IPS-20b (cell line): Measurements from ENCODE around the gene LNP1.

ENCODE experiments used
- H3K27ac ChIP-seq: one replicate; pipeline ENCODE4 v1.5.1; 2013; ENCODE audit warnings: low read length
- H3K27me3 ChIP-seq: 2 replicates; pipeline ENCODE4 v1.6.1; 2013; ENCODE audit warnings: mild to moderate bottlenecking, low read length, inconsistent platforms; ENCODE audit not compliant: insufficient read depth
- H3K36me3 ChIP-seq: 2 replicates; pipeline ENCODE4 v1.6.1; 2013; ENCODE audit warnings: low read depth, mild to moderate bottlenecking, inconsistent platforms, low read length, moderate library complexity; ENCODE audit not compliant: insufficient read depth
- H3K4me1 ChIP-seq: 2 replicates; pipeline ENCODE4 v1.6.1; 2013; ENCODE audit warnings: mild to moderate bottlenecking, control low read depth, inconsistent platforms, low read length, moderate library complexity; ENCODE audit not compliant: insufficient read depth
- H3K4me3 ChIP-seq: 2 replicates; pipeline ENCODE4 v1.5.1; 2013; ENCODE audit warnings: mild to moderate bottlenecking, low read length, inconsistent platforms
- H3K9ac ChIP-seq: 2 replicates; pipeline ENCODE4 v1.6.1; 2013; ENCODE audit warnings: low read depth, mild to moderate bottlenecking, inconsistent platforms, low read length, moderate library complexity
- H3K9me3 ChIP-seq: 2 replicates; pipeline ENCODE4 v1.6.1; 2013; ENCODE audit warnings: mild to moderate bottlenecking, low read depth, low read length, inconsistent platforms; ENCODE audit not compliant: insufficient read depth

The LNP1 gene

DNA sequence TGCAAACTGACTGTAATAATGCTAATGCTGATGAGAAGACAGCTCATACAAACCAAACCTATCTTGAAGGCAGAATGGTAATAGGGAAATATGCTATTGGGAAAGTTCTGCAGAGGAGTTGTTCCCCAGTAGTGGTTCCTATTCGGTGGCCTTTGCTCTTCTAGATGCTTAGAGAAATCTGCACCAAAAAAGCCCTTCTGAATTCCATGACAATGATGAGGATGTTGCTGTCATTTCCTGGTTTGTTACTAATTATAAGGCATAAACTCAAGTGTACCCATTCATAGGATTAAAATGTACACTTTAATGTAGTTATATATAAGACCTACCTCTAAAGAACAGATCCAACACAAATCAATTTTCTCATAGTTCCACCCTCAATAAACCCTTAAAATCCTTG is 30.6 kb upstream of the LNP1 start:
- Histone ChIP-seq H3K27me3 (no peaks in the 10 kb centered on the region), H3K27ac (no peak overlapping the region), H3K36me3 (peaks cover 90% of the 10 kb centered on the region), H3K4me1 (no peaks in the 10 kb centered on the region), H3K9me3 (no peaks in the 10 kb centered on the region), H3K4me3 (no peak overlapping the region), H3K9ac (no peak overlapping the region)

DNA sequence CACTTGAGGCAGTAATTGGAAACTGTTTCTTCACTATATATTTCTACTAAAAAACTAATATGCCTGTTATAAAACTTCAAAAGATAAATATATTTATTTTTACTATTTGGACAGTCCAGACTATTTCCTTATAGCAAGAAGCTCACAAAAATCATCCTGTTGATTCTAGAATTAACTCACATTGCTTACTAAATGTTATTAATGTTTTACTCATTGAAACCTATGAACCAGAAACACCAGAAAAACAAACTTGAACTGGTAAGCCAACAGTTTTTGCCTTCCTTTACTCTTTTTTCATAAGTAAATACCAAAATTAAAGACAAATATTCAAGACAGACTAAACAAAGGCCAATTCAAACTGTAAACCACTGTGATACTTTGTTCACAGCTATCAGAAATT is 26.8 kb upstream of the LNP1 start:
- no peaks in the 10 kb centered on the region for H3K4me1 ChIP-seq
- H3K4me3 ChIP-seq = no peak overlapping the region
- H3K9ac ChIP-seq = no peak overlapping the region
- H3K9me3 ChIP-seq = no peaks in the 10 kb centered on the region
- H3K36me3 ChIP-seq = peaks cover 89% of the 10 kb centered on the region
- no peaks in the 10 kb centered on the region for H3K27me3 ChIP-seq
- no peak overlapping the region for H3K27ac ChIP-seq

DNA sequence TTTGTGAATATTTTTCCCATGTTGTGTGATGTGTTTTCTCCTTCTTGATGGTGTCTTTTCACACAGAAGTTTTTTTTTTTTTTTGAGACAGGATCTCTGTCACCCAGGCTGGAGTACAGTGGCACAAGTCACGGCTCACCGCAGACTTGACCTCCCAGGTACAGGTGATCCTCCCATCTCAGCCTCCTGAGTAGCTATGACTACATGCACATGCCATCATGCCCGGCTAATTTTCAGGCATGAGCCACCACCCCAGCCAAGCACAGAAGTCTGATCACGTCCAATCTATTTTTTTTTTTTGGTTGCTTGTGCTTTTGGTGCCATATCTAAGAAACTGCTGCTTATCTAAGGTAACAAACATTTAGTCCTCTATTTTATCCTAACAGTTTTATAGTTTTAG is 25.0 kb upstream of the LNP1 start:
- no peak overlapping the region for H3K9ac ChIP-seq
- no peaks in the 10 kb centered on the region for H3K27me3 ChIP-seq
- H3K9me3 ChIP-seq = no peaks in the 10 kb centered on the region
- no peaks in the 10 kb centered on the region for H3K4me1 ChIP-seq
- peaks cover 89% of the 10 kb centered on the region for H3K36me3 ChIP-seq
- no peak overlapping the region for H3K27ac ChIP-seq
- H3K4me3 ChIP-seq = no peak overlapping the region

DNA sequence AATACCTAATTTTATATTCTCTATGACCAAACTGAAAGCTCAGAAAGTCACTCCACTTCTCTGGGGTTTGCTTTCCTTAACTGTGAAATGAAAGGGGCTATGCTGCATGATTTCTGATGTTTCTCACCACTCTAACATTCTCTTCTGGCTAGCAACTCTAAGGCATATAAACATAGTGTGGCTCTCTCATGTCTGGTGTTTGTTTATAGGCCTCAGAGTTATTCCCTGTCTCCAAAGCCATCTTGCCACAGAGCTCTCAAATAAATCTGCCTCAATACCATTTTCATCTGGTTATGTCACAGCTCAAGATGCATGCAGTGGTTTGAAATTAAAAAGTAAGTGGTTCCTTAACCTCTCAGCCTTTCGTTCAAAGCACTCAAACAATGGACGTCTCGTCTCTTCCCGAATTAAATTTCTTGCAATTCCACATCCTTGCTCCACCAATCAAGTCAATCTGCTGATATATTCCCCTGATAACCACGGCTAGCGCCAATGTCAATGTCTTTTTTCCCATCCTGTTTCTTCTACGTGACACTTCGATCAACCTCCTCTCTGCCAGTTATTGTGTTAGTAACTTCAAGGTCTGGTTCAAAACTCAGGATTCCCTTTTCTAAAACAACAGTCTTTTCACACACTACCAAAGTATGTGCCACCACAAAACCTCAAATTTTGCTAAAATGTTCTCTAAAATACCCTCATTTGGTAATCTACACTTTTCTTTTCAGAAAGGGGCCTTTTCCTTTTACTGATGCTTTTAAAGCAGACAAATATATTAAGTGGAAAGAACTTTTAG is 16.4 kb upstream of the LNP1 start:
- Histone ChIP-seq H3K36me3 (peaks cover 81% of the 10 kb centered on the region), H3K4me3 (no peak overlapping the region), H3K4me1 (no peaks in the 10 kb centered on the region), H3K9ac (no peak overlapping the region), H3K27me3 (no peaks in the 10 kb centered on the region), H3K27ac (no peak overlapping the region), H3K9me3 (peaks cover 1% of the 10 kb centered on the region; the same call in 1 of the 2 replicates)

DNA sequence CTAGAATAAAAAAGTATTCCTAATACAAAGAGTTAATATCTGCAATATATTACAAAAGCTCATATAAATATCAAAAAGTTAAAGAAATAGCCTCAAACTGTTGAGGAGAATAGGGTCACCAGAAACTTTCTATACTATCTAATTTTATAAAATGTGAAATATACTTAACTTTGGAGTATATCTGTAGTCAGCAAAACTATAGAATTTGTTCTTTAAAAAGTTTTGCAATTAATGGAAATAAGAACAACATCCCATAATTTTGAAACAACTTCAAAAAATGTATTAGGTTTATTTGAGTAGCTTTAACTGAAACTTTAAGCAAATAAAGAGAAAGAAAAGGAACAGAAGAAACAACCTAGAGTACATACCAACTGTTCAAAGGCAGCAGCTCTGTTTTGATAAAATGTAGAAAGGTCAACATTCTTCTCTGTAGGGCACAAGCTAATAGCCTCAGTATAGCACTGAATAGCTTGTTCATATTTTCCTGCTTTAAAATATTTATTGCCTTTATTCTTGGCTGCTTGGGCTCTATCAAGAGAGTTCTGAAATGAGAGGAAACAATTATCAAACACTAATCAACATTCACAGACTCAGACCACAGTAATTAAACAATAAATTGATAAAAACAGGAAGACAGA is 14.8 kb upstream of the LNP1 start:
- Histone ChIP-seq H3K27me3 (no peaks in the 10 kb centered on the region), H3K27ac (no peak overlapping the region), H3K4me3 (no peak overlapping the region), H3K36me3 (peaks cover 72% of the 10 kb centered on the region), H3K9me3 (peaks cover 4% of the 10 kb centered on the region; the same call in 1 of the 2 replicates), H3K9ac (no peak overlapping the region), H3K4me1 (no peaks in the 10 kb centered on the region)

DNA sequence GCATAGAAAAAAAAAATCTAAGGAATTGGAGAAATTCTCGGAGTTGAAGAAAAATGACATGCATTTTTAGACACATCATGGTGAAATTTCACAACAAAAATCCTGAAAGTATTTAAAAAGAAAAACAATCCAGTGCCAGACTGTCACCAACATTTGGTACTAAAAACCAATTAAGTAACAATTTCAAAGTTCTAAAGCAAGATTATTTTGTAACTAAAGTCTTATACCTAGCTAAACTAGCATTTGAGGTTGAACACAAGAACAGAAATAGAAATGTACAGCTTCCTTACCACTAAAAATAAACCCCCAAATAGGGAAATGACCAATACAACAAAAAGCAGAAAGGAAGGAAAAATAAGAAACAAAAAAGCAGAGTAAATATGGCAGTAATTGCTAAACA is 12.3 kb upstream of the LNP1 start:
- H3K27me3 ChIP-seq = no peaks in the 10 kb centered on the region
- H3K36me3 ChIP-seq = peaks cover 47% of the 10 kb centered on the region
- H3K4me3 ChIP-seq = no peak overlapping the region
- no peaks in the 10 kb centered on the region for H3K4me1 ChIP-seq
- H3K27ac ChIP-seq = no peak overlapping the region
- peaks cover 4% of the 10 kb centered on the region; the same call in 1 of the 2 replicates for H3K9me3 ChIP-seq
- no peak overlapping the region for H3K9ac ChIP-seq

DNA sequence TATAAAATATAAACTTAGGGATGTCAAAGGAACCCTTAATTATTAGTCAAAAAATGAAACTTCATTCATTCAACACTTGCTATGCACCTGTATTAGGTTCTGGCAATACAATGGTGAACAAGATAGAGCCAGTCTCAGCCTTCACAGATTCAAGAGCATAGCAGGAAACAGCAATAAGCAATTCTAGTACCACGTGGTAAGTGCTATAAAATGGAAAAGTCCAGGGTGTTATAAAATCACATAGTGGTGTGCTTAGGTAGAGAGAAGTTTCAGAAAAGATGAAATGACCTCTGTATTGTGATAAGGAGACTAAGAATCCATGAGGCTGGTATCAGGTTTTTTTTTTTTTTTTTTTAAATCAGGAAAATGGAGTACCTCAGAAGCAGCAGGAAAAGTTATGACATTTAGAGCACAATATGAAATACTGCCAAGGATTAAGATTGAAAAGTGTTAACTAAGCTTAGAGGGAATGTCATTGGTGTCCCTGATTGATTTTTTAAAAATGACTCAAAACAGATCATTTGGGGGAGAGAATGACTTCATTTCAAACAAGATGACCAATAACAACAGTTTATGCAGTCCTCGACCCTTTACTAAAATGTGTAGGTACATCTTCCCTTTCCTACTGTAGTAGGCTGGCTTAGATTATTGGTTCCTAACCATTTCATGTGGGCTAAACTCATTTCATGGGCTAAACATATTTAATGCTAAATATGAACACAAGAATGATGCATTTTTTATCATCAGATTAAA is 5.5 kb upstream of the LNP1 start:
- no peak overlapping the region for H3K27ac ChIP-seq
- no peak overlapping the region for H3K4me3 ChIP-seq
- H3K9ac ChIP-seq = no peak overlapping the region
- no peaks in the 10 kb centered on the region for H3K36me3 ChIP-seq
- H3K4me1 ChIP-seq = no peaks in the 10 kb centered on the region
- no peaks in the 10 kb centered on the region for H3K9me3 ChIP-seq
- no peaks in the 10 kb centered on the region for H3K27me3 ChIP-seq

DNA sequence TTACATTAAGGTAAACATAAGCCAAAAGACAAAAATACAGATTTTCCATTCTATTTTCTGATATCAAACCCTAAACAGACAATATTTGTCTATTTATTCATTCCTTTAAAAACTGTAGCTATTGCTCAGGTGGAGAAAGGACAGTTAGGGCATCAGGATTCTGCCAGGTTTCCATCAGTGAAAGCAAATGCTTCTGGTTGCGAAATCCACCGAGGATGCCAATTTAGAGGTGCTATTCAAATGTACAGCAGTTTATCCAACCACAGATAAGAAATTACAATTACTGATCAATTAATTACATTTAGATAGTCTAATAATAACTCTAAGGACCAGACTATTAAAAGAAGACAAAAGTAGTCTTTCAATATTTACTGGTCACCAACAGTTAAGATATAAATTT is 4.4 kb upstream of the LNP1 start:
- H3K36me3 ChIP-seq = no peaks in the 10 kb centered on the region
- H3K27ac ChIP-seq = no peak overlapping the region
- H3K27me3 ChIP-seq = no peaks in the 10 kb centered on the region
- no peak overlapping the region for H3K4me3 ChIP-seq
- H3K9me3 ChIP-seq = no peaks in the 10 kb centered on the region
- H3K9ac ChIP-seq = no peak overlapping the region
- H3K4me1 ChIP-seq = no peaks in the 10 kb centered on the region

DNA sequence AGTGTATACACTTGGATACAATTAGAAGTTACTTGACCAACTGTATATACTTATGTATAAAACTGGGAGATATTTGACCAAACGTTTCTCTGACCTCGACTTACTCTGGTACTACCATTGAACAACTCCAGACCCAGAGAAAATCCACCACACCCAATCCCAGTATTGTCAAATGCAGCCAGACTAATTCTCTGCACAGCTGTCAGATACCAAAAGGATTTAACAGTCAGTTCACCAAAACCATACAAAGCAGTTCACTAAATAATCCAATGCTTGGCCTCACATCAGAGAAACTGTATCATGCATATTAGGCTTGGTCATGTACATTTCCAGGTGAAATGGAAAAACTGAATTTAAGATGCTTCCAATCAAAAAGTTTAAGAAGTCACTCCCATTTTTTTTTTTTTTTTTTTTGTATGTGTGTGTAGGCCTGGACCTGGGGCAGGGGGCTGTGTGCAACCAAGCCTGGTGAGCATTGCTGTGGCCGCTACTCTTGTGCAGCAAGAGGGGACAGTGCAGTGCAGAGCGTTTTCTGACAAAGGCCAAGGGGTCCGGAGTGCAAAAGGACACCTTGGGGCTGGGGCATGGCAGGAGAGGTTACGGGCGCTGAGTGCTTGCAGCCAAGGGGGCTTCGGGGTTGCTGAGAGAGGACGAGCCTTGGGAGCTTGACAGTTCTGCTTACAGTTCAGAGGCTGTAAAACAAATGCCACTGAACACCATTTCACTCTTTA is 1.8 kb upstream of the LNP1 start:
- peak overlapping the region; percentile 87 for H3K9ac ChIP-seq

DNA sequence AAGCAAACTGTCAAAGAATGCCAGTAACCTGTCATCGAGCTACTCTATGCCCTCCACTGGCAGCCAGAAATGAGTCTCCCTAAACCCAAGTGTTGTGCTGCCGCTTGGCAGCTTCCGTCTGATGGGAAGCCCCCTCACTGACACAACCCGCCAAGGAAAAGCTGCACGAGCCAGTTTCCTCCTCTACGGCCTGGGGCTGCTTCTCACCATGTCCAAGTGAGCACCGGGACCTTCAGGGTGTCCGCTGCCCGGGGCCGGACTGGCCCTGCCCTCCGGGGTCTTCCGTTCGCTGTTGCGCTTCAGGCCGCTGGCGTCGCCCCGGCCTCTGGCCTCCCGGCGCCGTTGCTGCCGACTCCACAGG is 940 bp upstream of the LNP1 start:
- H3K9ac ChIP-seq = peak overlapping the region; percentile 87; the same call in 1 of the 2 replicates
- H3K4me1 ChIP-seq = peaks cover 5% of the 10 kb centered on the region; the same call in 1 of the 2 replicates
- H3K27me3 ChIP-seq = no peaks in the 10 kb centered on the region
- H3K36me3 ChIP-seq = no peaks in the 10 kb centered on the region
- no peak overlapping the region for H3K27ac ChIP-seq
- peak overlapping the region; percentile 81 for H3K4me3 ChIP-seq
- no peaks in the 10 kb centered on the region for H3K9me3 ChIP-seq

More for the DNA sequence above, 1.8 kb upstream of the LNP1 start:
- no peak overlapping the region for H3K27ac ChIP-seq
- H3K4me3 ChIP-seq = peak overlapping the region; percentile 81
- peaks cover 5% of the 10 kb centered on the region; the same call in 1 of the 2 replicates for H3K4me1 ChIP-seq
- H3K36me3 ChIP-seq = no peaks in the 10 kb centered on the region
- no peaks in the 10 kb centered on the region for H3K27me3 ChIP-seq
- H3K9me3 ChIP-seq = no peaks in the 10 kb centered on the region

DNA sequence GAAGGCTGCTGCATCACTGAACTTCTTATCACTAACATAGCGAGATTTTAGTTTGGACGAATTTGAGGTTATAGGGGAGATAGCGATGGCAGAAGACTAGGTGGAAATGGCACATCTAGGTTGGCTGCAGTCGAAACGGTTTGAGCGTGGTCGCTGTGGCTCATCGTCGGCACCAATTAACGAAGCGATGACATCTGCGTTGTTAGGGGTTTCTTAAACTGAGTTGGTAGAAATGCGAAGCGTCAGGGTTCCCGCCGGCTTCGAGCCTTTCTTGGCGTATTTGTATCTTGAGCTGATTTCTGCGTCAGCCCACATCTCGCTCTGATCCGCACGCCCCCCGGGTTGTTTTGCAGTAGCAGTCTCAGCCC is 319 bp downstream of the LNP1 start:
- Histone ChIP-seq H3K9ac (peak overlapping the region; percentile 87), H3K27ac (peak overlapping the region; percentile 93), H3K4me3 (peak overlapping the region; percentile 81), H3K36me3 (no peaks in the 10 kb centered on the region), H3K27me3 (no peaks in the 10 kb centered on the region), H3K9me3 (no peaks in the 10 kb centered on the region), H3K4me1 (peaks cover 5% of the 10 kb centered on the region; the same call in 1 of the 2 replicates)
